ENCODE results near the gene CIC. TPM values are rescaled to one million over a fixed set of nuclear protein-coding genes. Genes with fewer than 3 reads are reported as not detected.
A peak's percentile ranks its signal among the peaks of the same experiment; 100 is the strongest.

CIC gene
- polyA plus RNA-seq, 1 experiment, result 2.9 TPM

GRCh38 chr19:42235181-42235580 is 33.9 kb upstream of the CIC start:
- no peak for TF ChIP-seq CTCF (IDR thresholded peaks at IDR 0.05; ENCODE audit: low read depth, low read length)
- ChIA-PET POLR2A (interaction anchor here (0.6 to 0.7 kb wide), 2 partner anchors 10 to 70 kb away, joined by 3 to 4 read pairs; no protein-coding TSS in a partner anchor), CTCF (no interaction called here)
- Histone ChIP-seq H3K27me3 (ENCODE audit: control insufficient read depth, insufficient read depth, low read length) (no peaks in the 10 kb centered on the region), H3K4me3 (ENCODE audit: low read depth, low read length) (no peak overlapping the region), H3K9me3 (ENCODE audit: control insufficient read depth, insufficient read depth, low read length) (no peaks in the 10 kb centered on the region), H3K27ac (ENCODE audit: low read depth, low read length) (no peak overlapping the region)
- no peak for DNase-seq (ENCODE audit: low read depth, low spot score)

GRCh38 chr19:42239544-42240220 is 29.4 kb upstream of the CIC start:
- no peak overlapping the region for H3K27ac ChIP-seq (ENCODE audit: low read depth, low read length)
- H3K4me3 ChIP-seq (ENCODE audit: low read depth, low read length), result no peak overlapping the region
- DNase-seq (ENCODE audit: low read depth, low spot score), result no peak
- H3K9me3 ChIP-seq (ENCODE audit: control insufficient read depth, insufficient read depth, low read length), result no peaks in the 10 kb centered on the region
- ChIA-PET CTCF (interaction anchor here (1.0 to 1.1 kb wide), 2 partner anchors 131 to 132 kb away, joined by 3 read pairs; no protein-coding TSS in a partner anchor), POLR2A (interaction anchor here (0.5 kb wide), 2 partner anchors 29 to 130 kb away, joined by 4 read pairs; no protein-coding TSS in a partner anchor)
- TF ChIP-seq CTCF (IDR thresholded peaks at IDR 0.05; ENCODE audit: low read depth, low read length), result no peak
- H3K27me3 ChIP-seq (ENCODE audit: control insufficient read depth, insufficient read depth, low read length), result no peaks in the 10 kb centered on the region

GRCh38 chr19:42241279-42241678 is 27.8 kb upstream of the CIC start:
- ChIA-PET CTCF (interaction anchor here (0.5 to 8.4 kb wide), 5 partner anchors 37 to 133 kb away, joined by 3 to 118 read pairs (median 6); partner anchors contain the start of gene POU2F2), POLR2A (interaction anchor here (1.1 kb wide), 1 partner anchor 8 kb away, joined by 3 read pairs; no protein-coding TSS in a partner anchor)
- no peak for DNase-seq (ENCODE audit: low read depth, low spot score)

GRCh38 chr19:42242069-42242511 is 27.0 kb upstream of the CIC start:
- TF ChIP-seq CTCF (IDR thresholded peaks at IDR 0.05; ENCODE audit: low read depth, low read length), result no peak
- ChIA-PET CTCF (interaction anchor here (1.7 to 8.4 kb wide), 3 partner anchors 36 to 134 kb away, joined by 5 to 118 read pairs (median 8); partner anchors contain the start of gene POU2F2), POLR2A (interaction anchor here (1.1 to 1.7 kb wide), 3 partner anchors 8 to 38 kb away, joined by 3 to 7 read pairs (median 3); no protein-coding TSS in a partner anchor)
- Histone ChIP-seq H3K27me3 (ENCODE audit: control insufficient read depth, insufficient read depth, low read length) (no peaks in the 10 kb centered on the region), H3K4me3 (ENCODE audit: low read depth, low read length) (peak overlapping the region; percentile 89), H3K27ac (ENCODE audit: low read depth, low read length) (no peak overlapping the region), H3K9me3 (ENCODE audit: control insufficient read depth, insufficient read depth, low read length) (no peaks in the 10 kb centered on the region)
- no peak for DNase-seq (ENCODE audit: low read depth, low spot score)

More at GRCh38 chr19:42241279-42241678, 27.8 kb upstream of the CIC start:
- H3K4me3 ChIP-seq (ENCODE audit: low read depth, low read length), result peak overlapping the region; percentile 89
- no peak overlapping the region for H3K27ac ChIP-seq (ENCODE audit: low read depth, low read length)
- H3K9me3 ChIP-seq (ENCODE audit: control insufficient read depth, insufficient read depth, low read length), result no peaks in the 10 kb centered on the region
- H3K27me3 ChIP-seq (ENCODE audit: control insufficient read depth, insufficient read depth, low read length), result no peaks in the 10 kb centered on the region
- TF ChIP-seq CTCF (IDR thresholded peaks at IDR 0.05; ENCODE audit: low read depth, low read length), result no peak
